AG08395 (cell line): Measurements from ENCODE around the gene ALDH16A1.
A peak's percentile ranks its signal among the peaks of the same experiment; 100 is the strongest.
"Not testable (repeated sequence)": the region's sequence is repeated elsewhere in the genome, so short reads cannot be mapped to it uniquely, and the experiment has no call there.

ENCODE experiments used
- DNase-seq: peaks from one replicate; pipeline ENCODE4 v3.0.0; 2012; ENCODE audit warnings: mixed read lengths, low spot score

Gene ALDH16A1

GRCh38 chr19:49441210-49441959 lies 11.6 kb upstream of the ALDH16A1 start, which contains the start of gene SLC17A7:
SLC17A7 (minus strand) TSS chr19:49441527; CDS start chr19:49441379, 148 bp downstream.
- DNase-seq = peak; percentile 42

GRCh38 chr19:49441960-49442350 lies 11.1 kb upstream of the ALDH16A1 start:
- DNase-seq = no peak

GRCh38 chr19:49442354-49442753 lies 10.7 kb upstream of the ALDH16A1 start:
- DNase-seq = peak; percentile 50

GRCh38 chr19:49442771-49443365 lies 10.2 kb upstream of the ALDH16A1 start:
- peak; percentile 95 for DNase-seq

GRCh38 chr19:49443366-49444099 lies 9.5 kb upstream of the ALDH16A1 start:
- peak; percentile 91 for DNase-seq

GRCh38 chr19:49444100-49444700 lies 8.8 kb upstream of the ALDH16A1 start:
- not testable (repeated sequence) for DNase-seq

- DNase-seq = no peak
Observed at GRCh38 chr19:49445997-49446396, 7.0 kb upstream of the ALDH16A1 start.

- DNase-seq = no peak
Observed at GRCh38 chr19:49447485-49448431, 5.3 kb upstream of the ALDH16A1 start.

- DNase-seq = no peak
Observed at GRCh38 chr19:49448432-49448786, 4.6 kb upstream of the ALDH16A1 start.

- DNase-seq = no peak
Observed at GRCh38 chr19:49450405-49450804, 2.6 kb upstream of the ALDH16A1 start.

GRCh38 chr19:49451430-49452181 lies 1.4 kb upstream of the ALDH16A1 start, which contains the start of gene PIH1D1:
PIH1D1 (minus strand) TSS chr19:49451814; CDS start chr19:49451574, 240 bp downstream.
- peak; percentile 96 for DNase-seq

GRCh38 chr19:49453757-49454240 lies 774 bp downstream of the ALDH16A1 start:
- no peak for DNase-seq

- DNase-seq = peak; percentile 45
Observed at GRCh38 chr19:49455773-49456172, 2.7 kb downstream of the ALDH16A1 start.

GRCh38 chr19:49456326-49456725 lies 3.3 kb downstream of the ALDH16A1 start:
- no peak for DNase-seq

GRCh38 chr19:49458567-49458903 lies 5.5 kb downstream of the ALDH16A1 start:
- no peak for DNase-seq

GRCh38 chr19:49459388-49459787 lies 6.4 kb downstream of the ALDH16A1 start:
- no peak for DNase-seq

- not testable (repeated sequence) for DNase-seq
Observed at GRCh38 chr19:49461130-49461529, 8.1 kb downstream of the ALDH16A1 start.

- no peak for DNase-seq
Observed at GRCh38 chr19:49461656-49462055, 8.6 kb downstream of the ALDH16A1 start.

- DNase-seq = no peak
Observed at GRCh38 chr19:49462492-49462891, 9.5 kb downstream of the ALDH16A1 start.

GRCh38 chr19:49463960-49464740 lies 11.1 kb downstream of the ALDH16A1 start:
- DNase-seq = no peak
